ENCODE measurements around the gene HNRNPR.
"Not testable (repeated sequence)": the region's sequence is repeated elsewhere in the genome, so short reads cannot be mapped to it uniquely, and the experiment has no call there.

HNRNPR gene

DNA sequence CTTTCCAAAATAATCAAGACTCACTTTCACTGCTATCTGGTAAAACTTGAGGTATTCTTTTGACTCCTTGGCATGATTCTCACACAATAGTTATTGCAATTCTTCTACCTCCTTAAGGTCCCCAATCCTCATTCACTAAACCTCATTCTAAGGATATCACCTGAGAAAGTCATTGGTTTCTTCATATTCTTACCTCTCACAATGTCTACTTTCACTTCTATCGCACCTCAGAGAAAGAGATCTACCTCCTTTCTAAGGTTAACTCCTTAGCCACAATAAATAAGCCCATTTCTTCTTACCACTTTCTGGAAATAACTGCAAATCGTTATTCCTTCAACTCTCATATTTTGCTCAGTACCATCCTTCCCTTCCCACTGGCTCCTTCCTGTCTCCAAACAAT is 18.7 kb downstream of the HNRNPR start:
- DNase-seq (ENCODE audit: low read depth), result no peak

DNA sequence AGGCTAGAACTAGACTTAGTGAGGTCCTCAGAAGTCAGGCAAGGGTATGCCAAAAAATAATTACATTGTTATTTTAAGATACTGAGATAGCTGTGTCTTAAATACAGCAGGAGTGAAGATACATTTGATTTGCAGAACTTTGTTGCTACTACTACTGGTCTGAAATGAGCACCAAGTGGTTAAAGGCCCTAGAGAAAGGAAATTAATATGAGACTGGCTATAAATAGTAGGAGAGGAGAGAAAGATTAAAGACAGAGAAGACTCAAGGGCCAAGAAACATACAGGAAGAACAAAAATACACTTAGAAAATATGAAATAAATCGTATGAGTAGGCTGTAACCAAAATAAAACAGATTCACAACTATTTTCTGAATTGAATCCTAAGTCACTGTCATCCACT is 21.3 kb downstream of the HNRNPR start:
- no peak for DNase-seq (ENCODE audit: low read depth)

- DNase-seq (ENCODE audit: low read depth), result not testable (repeated sequence)
These were observed 33.8 kb downstream of the HNRNPR start for GRCh38 chr1:23310280-23310679.

GRCh38 chr1:23304140-23304620 is 39.9 kb downstream of the HNRNPR start:
- DNase-seq (ENCODE audit: low read depth), result no peak

GRCh38 chr1:23303524-23303923 is 40.6 kb downstream of the HNRNPR start:
- DNase-seq (ENCODE audit: low read depth), result no peak

GRCh38 chr1:23296931-23297330 is 47.2 kb downstream of the HNRNPR start:
- no peak for DNase-seq (ENCODE audit: low read depth)

DNA sequence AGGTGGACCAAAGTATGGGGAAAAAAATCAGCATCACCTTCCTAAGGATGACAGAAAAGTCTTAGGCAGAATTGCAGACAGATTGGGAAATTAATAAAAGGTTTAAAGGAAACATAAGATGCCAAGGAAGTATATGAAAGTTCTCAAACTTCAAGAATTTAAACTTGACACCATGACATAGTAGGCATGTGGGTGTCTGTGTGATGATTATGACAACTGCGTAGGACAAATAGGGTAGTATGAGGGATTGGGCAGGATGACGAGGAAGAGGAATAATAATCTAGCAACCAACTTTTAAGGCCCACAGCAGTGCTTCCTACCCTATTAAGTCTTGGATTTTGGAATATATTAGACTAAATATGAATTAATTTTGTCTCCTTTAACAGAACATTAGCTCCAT is 52.4 kb downstream of the HNRNPR start:
- no peak for DNase-seq (ENCODE audit: low read depth)

- DNase-seq (ENCODE audit: low read depth), result no peak
These were observed 53.1 kb downstream of the HNRNPR start for GRCh38 chr1:23290836-23291565.

DNA sequence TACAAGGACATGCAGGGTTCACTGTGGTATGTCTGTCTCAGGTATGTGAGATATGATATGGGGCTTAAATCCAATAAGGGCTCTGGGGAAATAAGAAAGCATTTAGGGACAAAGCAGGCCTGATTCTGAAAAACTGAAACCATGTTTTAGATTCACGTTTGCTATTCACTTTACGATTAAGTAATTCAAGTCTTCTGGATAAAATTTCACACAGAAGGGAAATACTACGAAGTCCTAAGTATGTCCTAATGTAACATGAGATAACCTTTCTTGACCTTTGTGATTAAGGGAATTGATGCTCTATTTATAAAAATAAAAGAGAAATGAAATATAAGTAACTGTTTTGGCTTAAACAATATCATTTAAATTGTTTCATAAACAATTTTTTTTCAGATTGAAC is 55.4 kb downstream of the HNRNPR start:
- DNase-seq (ENCODE audit: low read depth), result no peak

GRCh38 chr1:23288201-23288600 is 55.9 kb downstream of the HNRNPR start:
- DNase-seq (ENCODE audit: low read depth), result no peak

DNA sequence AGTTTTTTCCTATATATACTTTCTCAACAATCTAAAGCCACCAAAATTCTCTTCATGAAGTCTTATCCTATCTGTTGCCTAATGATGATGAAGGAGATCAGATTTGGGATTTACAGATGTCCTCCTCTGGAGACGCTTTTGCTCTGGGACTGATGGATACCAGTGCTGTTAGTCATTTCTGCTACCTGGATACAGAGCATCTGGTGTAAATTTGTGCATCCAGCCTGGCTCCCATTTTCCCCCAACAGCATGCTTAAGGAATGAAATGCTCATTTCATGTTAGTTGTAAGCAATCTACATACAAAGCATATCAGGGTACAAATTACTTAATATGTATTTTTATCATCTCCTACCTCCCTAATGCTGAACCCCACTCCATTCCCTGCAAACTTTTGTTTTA is 57.7 kb downstream of the HNRNPR start:
- DNase-seq (ENCODE audit: low read depth), result no peak

DNA sequence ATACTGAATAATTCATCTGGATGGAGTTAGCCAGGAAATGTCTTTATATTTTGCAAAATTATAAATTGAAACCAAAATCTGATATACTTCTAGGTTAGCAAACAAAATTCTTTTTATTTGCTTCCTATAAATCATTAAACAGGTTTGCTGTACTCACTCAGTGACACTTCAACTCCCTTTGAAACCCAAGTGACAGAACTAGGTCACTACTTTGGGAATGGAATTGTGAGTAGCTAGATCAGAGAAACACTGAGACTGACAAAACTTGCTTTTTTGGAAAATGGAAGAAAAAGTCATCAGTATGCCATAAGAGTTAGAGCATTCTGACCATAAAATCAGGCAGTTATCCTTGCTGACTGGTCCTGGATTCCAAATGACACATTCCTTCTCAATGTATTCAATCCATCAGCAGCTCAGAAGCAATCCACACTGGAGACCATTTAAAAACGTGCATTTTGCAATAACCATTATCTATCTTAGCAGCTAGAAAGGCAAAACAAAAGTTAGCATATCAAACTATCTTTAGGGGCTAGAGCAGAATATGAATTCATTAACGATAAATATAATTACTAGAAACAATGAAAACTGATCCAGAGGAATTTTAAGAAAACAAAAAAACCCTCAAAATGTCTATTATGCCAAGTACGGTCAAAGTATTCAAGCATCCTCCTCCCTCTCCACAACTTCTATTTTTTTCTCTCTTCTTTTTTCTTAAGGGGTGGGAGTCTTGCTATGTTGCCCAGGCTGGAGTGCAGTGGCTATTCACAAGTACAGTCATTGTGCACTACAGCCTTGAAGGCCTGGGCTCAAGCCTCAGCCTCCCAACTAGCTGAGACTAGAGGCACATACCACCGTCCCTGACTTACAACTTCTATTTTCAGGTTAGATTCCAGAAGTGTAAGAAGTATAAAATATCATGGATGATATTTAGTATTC is 60.1 kb downstream of the HNRNPR start:
- no peak for DNase-seq (ENCODE audit: low read depth)

DNA sequence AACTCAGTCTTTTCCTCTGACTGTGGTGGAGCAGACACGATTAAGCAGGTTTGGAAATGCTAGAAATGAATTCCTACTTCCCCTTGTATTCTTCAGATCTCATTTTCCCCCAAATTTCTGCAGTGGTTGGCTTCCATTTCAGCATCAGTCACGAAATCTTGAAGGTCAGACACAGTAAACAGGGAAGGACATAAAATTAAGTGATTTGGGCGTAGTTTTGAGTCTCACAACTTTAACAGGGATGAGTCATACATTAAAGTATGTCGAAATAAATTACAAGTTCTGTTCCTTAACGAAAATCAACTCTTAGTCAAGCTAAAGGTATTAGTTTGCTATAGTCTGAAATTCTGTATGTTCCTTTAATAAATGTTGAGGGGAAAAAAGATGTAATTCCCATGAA is 61.1 kb downstream of the HNRNPR start:
- no peak for DNase-seq (ENCODE audit: low read depth)

DNA sequence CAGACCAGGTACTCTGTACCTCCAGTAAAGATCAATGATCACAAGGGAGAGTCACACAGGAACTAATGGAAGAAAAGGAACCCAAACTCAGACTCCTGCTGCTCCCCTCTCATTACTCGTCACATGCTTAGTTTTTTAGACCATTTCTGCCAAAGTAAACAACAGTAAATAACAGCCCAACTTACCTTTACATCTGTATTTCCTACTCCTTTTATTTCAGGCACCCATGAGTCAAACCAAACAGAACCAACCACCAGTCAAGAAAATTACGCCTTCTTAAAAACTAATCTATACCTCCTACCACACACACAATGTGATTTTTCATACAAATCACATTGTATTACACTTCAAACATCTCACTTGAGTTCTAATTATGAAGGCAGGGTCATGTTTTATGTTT is 65.4 kb downstream of the HNRNPR start:
- no peak for DNase-seq (ENCODE audit: low read depth)

DNA sequence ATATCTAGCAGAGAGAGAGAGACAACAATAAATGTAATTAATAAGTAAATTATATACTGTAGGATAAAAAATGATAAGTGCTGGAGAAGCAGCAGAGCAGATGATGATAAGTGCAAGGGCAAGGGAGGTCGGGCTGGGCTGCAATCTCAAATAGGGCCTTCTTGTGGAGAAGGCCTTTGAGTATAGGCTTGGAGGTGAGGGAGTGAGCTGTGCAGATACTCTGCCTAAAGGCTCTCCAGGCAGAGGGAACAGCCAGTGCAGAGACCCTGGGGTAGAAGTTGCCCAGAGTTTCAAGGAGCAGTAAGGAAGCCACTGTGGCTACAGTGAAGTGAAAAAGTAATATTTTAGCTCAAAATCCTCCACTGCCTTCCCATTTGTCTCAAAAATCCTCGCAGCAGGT is 67.6 kb downstream of the HNRNPR start:
- no peak for DNase-seq (ENCODE audit: low read depth)

DNA sequence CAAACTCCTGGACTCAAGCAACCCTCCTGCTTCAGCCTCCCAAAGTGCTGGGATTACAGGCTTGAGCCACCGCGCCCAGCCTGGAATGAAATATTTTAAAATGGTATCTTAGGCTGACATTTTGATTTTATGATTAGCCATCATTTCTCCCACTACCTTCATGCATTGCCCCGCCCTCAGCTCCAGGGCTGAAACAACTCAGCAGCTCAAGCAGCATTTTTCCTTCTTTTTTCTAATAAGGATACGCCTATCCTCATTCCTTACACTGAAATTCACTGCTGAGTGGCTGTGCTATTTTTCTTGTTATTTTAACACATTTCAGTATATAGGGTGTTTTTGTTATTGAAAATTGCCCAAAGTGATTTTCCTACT is 70.0 kb downstream of the HNRNPR start:
- no peak for DNase-seq (ENCODE audit: low read depth)

DNA sequence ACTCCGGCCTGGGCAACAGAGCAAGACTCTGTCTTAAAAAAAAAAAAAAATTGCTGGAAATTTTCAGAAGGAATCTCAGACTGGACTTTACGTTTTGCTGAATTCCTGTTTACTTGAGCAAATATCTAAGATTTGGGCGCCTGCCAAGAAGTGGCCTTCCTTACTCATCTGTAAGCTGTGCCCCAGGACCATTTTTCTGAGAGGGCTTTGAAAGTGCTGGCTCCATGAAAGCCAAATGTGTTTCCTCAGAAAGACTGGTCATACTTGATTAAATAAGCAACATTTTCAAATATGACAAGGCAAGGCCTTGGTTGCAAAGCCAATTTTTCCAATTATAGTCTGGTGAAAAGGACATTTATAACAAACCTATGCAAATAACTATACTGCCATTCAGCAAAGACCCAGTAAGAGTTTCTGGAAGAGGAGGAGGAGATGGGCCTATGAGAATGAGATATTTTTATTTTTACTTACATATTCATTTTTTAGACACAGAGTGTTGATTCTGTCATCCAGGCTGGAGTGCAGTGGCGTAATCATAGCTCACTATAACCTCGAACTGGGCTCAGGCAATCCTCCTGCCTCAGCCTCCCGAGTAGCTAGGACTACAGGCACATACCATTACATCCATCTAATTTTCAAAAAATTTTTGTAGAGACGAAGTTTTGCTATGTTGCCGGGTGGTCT is 70.5 kb downstream of the HNRNPR start:
- no peak for DNase-seq (ENCODE audit: low read depth)

- DNase-seq (ENCODE audit: low read depth), result no peak
These were observed 80.7 kb downstream of the HNRNPR start for GRCh38 chr1:23263380-23263887.

DNA sequence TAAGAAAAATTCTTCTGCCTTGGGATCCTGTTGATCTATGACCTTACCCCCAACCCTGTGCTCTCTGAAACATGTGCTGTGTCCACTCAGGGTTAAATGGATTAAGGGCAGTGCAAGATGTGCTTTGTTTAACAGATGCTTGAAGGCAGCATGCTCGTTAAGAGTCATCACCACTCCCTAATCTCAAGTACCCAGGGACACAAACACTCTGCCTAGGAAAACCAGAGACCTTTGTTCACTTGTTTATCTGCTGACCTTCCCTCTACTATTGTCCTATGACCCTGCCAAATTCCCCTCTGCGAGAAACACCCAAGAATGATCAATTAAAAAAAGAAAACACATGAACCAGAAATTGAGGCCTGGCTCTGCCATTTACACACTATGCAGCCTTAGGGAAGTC is 86.0 kb downstream of the HNRNPR start:
- DNase-seq (ENCODE audit: low read depth), result not testable (repeated sequence)

GRCh38 chr1:23257371-23257770 is 86.7 kb downstream of the HNRNPR start:
- DNase-seq (ENCODE audit: low read depth), result not testable (repeated sequence)
